ENCODE data around the gene PPL. TPM values are rescaled to one million over a fixed set of nuclear protein-coding genes. Genes with fewer than 3 reads are reported as not detected.

Gene PPL
- total RNA-seq, 1 experiment from 2014 or later = 56.4 TPM

DNA sequence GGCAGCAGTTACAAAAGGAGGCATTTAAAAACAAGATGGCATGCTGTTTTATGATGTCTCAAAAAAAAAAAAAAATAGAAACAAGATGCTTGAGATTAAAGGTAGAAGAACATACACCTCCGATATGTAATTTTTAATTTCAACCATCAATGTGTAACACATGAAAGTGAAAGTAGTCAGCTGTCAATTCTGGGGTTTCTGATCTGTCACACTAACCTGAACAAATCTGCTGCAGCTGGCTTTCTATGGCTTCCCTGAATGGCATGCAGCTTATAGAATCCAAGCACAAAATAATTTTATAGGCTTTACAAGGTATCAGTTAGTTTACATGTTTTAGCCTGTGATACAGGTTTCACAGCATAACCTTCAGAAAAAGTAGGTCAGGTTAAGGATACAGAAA lies 103.4 kb downstream of the PPL start (continued):
- TF ChIP-seq EGR1 (IDR thresholded peaks at IDR 0.05; ENCODE audit: low read depth) = no peak
- TF ChIP-seq ZNF274 (IDR thresholded peaks at IDR 0.05; ENCODE audit: low read depth, low read length) = no peak
- no peak for TF ChIP-seq SIN3A (IDR thresholded peaks at IDR 0.05; ENCODE audit: low read depth)
- TF ChIP-seq EZH2 (IDR thresholded peaks at IDR 0.05) = no peak

- no peaks in the 10 kb centered on the region for H3K4me1 ChIP-seq (ENCODE audit: control insufficient read depth in 1 of 2, insufficient read depth in 2 of 2, low read length in 2 of 2)
- DNase-seq (ENCODE audit: low read depth, low spot score) (no peak), ATAC-seq (no peak)
- H3K4me2 ChIP-seq (ENCODE audit: low read length) = no peak overlapping the region
- H3K27me3 ChIP-seq (ENCODE audit: insufficient read depth, low read length) = no peaks in the 10 kb centered on the region
- ChIA-PET CTCF (no interaction called here), RAD21 (ENCODE audit: low non-redundant PET in 1 of 2, low total read pairs in 2 of 2, uncharacterized antibody in 2 of 2, unreplicated experiment in 2 of 2) (no interaction called here), POLR2A (no interaction called here)
- H3K9me3 ChIP-seq (ENCODE audit: control insufficient read depth in 1 of 2, insufficient read depth in 1 of 2, low read depth in 1 of 2, low read length in 2 of 2) = no peaks in the 10 kb centered on the region
- intact Hi-C loops (cut with micrococcal nuclease) = no loop called here
- no peak overlapping the region for H3K4me3 ChIP-seq (replicated peaks in 1 of 2; ENCODE audit: low read depth in 1 of 2, low read length in 2 of 2)
- peaks cover 53 to 57% of the 10 kb centered on the region in 2 experiments for H3K36me3 ChIP-seq (ENCODE audit: control insufficient read depth in 1 of 2, insufficient read depth in 2 of 2, low read length in 2 of 2)
- no peaks in the 10 kb centered on the region for H4K20me1 ChIP-seq (ENCODE audit: insufficient read depth)
- no peak overlapping the region for H3K9ac ChIP-seq (ENCODE audit: low read length)
- H3K9me2 ChIP-seq (ENCODE audit: insufficient read depth) = no peaks in the 10 kb centered on the region
- BruUV-seq (replicated peaks) = no TSS peak
- no peak overlapping the region for H3K27ac ChIP-seq (ENCODE audit: low read depth, low read length)
- no peak for TF ChIP-seq EZH2phosphoT487 (IDR thresholded peaks at IDR 0.05; ENCODE audit: borderline replicate concordance)
- TF ChIP-seq, protein P1, sequence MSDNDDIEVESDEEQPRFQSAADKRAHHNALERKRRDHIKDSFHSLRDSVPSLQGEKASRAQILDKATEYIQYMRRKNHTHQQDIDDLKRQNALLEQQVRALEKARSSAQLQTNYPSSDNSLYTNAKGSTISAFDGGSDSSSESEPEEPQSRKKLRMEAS (IDR thresholded peaks at IDR 0.05) = no peak
- TF ChIP-seq POLR2AphosphoS5 (IDR thresholded peaks at IDR 0.05; ENCODE audit: low read depth, low read length) = no peak
- no peak for TF ChIP-seq ZFX (IDR thresholded peaks at IDR 0.05)
- no peak for TF ChIP-seq TCF7L2 (IDR thresholded peaks at IDR 0.05; ENCODE audit: borderline replicate concordance, extremely low read depth, insufficient read depth, insufficient read length)
- TF ChIP-seq FOSL1 (IDR thresholded peaks at IDR 0.05; ENCODE audit: low read depth) = no peak
- TF ChIP-seq CEBPB (IDR thresholded peaks at IDR 0.05; ENCODE audit: low read depth) = no peak
- TF ChIP-seq EZH2 (IDR thresholded peaks at IDR 0.05) = no peak
- no peak for TF ChIP-seq ELF1 (IDR thresholded peaks at IDR 0.05; ENCODE audit: borderline replicate concordance, low read depth)
- TF ChIP-seq SP1 (IDR thresholded peaks at IDR 0.05; ENCODE audit: low read depth) = no peak
- TF ChIP-seq CBX3 (IDR thresholded peaks at IDR 0.05; ENCODE audit: low read depth) = no peak
- TF ChIP-seq RAD21 (IDR thresholded peaks at IDR 0.05; ENCODE audit: low read depth) = no peak
- H3K79me2 ChIP-seq (ENCODE audit: insufficient read depth, low read length) = peaks cover 22% of the 10 kb centered on the region
- no peak overlapping the region for H2AFZ ChIP-seq (ENCODE audit: low read depth, low read length, poor library complexity, severe bottlenecking)
These were observed 104.1 kb downstream of the PPL start for GRCh38 chr16:4832698-4833343.

Other genes starting within 250 kb of the PPL start
- gene NUDT16L1, start 243.6 kb downstream of the PPL start, total RNA-seq (2021; ENCODE audit: unreplicated experiment) = 23.4 TPM
- gene ANKS3, start 202.9 kb downstream of the PPL start, total RNA-seq (2021; ENCODE audit: unreplicated experiment) = 25.5 TPM
- gene DNAAF8, start 202.6 kb downstream of the PPL start, total RNA-seq (2021; ENCODE audit: unreplicated experiment) = 1.0 TPM
- 20.1 TPM for gene ZNF500, start 170.0 kb downstream of the PPL start, total RNA-seq (2021; ENCODE audit: unreplicated experiment)
- not detected for gene SEPTIN12, start 148.8 kb downstream of the PPL start, total RNA-seq (2021; ENCODE audit: unreplicated experiment)
- gene SMIM22, start 141.8 kb downstream of the PPL start, total RNA-seq (2021; ENCODE audit: unreplicated experiment) = 3.3 TPM
- 20.1 TPM for gene ROGDI, start 134.5 kb downstream of the PPL start, total RNA-seq (2021; ENCODE audit: unreplicated experiment)
- gene GLYR1, start 89.9 kb downstream of the PPL start, total RNA-seq (2021; ENCODE audit: unreplicated experiment) = 50.0 TPM
- gene UBN1, start 89.7 kb downstream of the PPL start, total RNA-seq (2021; ENCODE audit: unreplicated experiment) = 31.9 TPM
- gene SEC14L5, start 21.2 kb upstream of the PPL start, total RNA-seq (2021; ENCODE audit: unreplicated experiment) = 0.27 TPM
- gene NAGPA, start 96.8 kb upstream of the PPL start, total RNA-seq (2021; ENCODE audit: unreplicated experiment) = 17.5 TPM
- 0.49 TPM for gene C16orf89, start 128.8 kb upstream of the PPL start, total RNA-seq (2021; ENCODE audit: unreplicated experiment)
- 27.1 TPM for gene ALG1, start 134.7 kb upstream of the PPL start, total RNA-seq (2021; ENCODE audit: unreplicated experiment)
- 25.6 TPM for gene EEF2KMT, start 160.6 kb upstream of the PPL start, total RNA-seq (2021; ENCODE audit: unreplicated experiment)